Smooth muscle cell (in vitro differentiated cells): ENCODE results near the gene ETV6. TPM values are rescaled to one million over a fixed set of nuclear protein-coding genes. Genes with fewer than 3 reads are reported as not detected.

Source experiments
- DNase-seq: peaks from one replicate; lab custom pipeline; 2025; ENCODE audit not compliant: unreplicated experiment; lab: John Stamatoyannopoulos, UW
- H2AFZ ChIP-seq: fragments of 200-600 bp; sonication (generic); 2 replicates; pipeline ENCODE4 v1.6.0; 2016; ENCODE audit warnings: antibody characterized with exemption, low read depth, mild to moderate bottlenecking
- H3F3A ChIP-seq: fragments of 200-600 bp; sonication (generic); 2 replicates; pipeline ENCODE4 v1.6.0; 2017; ENCODE audit warnings: antibody characterized with exemption, low read depth
- H3K27ac ChIP-seq: fragments of 200-600 bp; sonication (generic); 2 replicates; pipeline ENCODE4 v1.5.1; 2016; ENCODE audit warnings: low read depth, mild to moderate bottlenecking
- H3K27me3 ChIP-seq: fragments of 200-600 bp; sonication (generic); 2 replicates; pipeline ENCODE4 v1.6.1; 2016; ENCODE audit warnings: low read depth, mild to moderate bottlenecking
- H3K36me3 ChIP-seq: fragments of 200-600 bp; sonication (generic); 2 replicates; pipeline ENCODE4 v1.5.1; 2016; ENCODE audit warnings: low read depth
- H3K4me1 ChIP-seq: fragments of 200-600 bp; sonication (generic); 2 replicates; pipeline ENCODE4 v1.5.1; 2016; ENCODE audit warnings: low read depth
- H3K4me2 ChIP-seq: fragments of 200-600 bp; sonication (generic); 2 replicates; pipeline ENCODE4 v1.6.0; 2016; ENCODE audit warnings: mild to moderate bottlenecking
- H3K4me3 ChIP-seq: fragments of 200-600 bp; sonication (generic); 2 replicates; pipeline ENCODE4 v1.5.1; 2016; ENCODE audit warnings: mild to moderate bottlenecking
- H3K79me2 ChIP-seq: fragments of 200-600 bp; sonication (generic); 2 replicates; pipeline ENCODE4 v1.6.0; 2016; ENCODE audit warnings: low read depth, mild to moderate bottlenecking
- H3K9ac ChIP-seq: fragments of 200-600 bp; sonication (generic); 2 replicates; pipeline ENCODE4 v1.6.0; 2016; ENCODE audit warnings: low read depth
- H3K9me3 ChIP-seq: fragments of 200-600 bp; sonication (generic); replicated peaks from 2 replicates; pipeline ENCODE4 v1.5.1; 2016; ENCODE audit warnings: low read depth
- H4K20me1 ChIP-seq: fragments of 200-600 bp; sonication (generic); 2 replicates; pipeline ENCODE4 v1.6.0; 2016; ENCODE audit warnings: low read depth
- WGBS: methylation state at CpG from one replicate; pipeline ENCODE4 v1.1.7; 2016; ENCODE audit warnings: low lambda C conversion rate; 5-methylcytosine and 5-hydroxymethylcytosine counted together
- polyA plus RNA-seq: library from polyadenylated mRNA; unstranded; fragments of >200 nt; fragmentation: Nextera tagmentation; extraction: Ambion mirVana; gene quantifications from 2 replicates; pipeline ENCODE4 v1.2.1, GENCODE V29; 2016
- total RNA-seq: library from RNA; depleted of rRNA; stranded (reverse); fragments of >200 nt; gene quantifications from 2 replicates; pipeline ENCODE4 v1.2.3, GENCODE V29; 2014
- TF ChIP-seq, protein P1 (sequence below): fragments of 200-600 bp; sonication (generic); IDR thresholded peaks from 2 replicates; pipeline ENCODE4 v1.5.1; 2017; ENCODE audit warnings: borderline replicate concordance, mild to moderate bottlenecking, antibody characterized with exemption; ENCODE audit not compliant: insufficient read depth, poor library complexity, severe bottlenecking

Gene ETV6
- total and polyA plus RNA-seq, 2 experiments from 2014 or later = 11.5 to 23.8 TPM

DNA sequence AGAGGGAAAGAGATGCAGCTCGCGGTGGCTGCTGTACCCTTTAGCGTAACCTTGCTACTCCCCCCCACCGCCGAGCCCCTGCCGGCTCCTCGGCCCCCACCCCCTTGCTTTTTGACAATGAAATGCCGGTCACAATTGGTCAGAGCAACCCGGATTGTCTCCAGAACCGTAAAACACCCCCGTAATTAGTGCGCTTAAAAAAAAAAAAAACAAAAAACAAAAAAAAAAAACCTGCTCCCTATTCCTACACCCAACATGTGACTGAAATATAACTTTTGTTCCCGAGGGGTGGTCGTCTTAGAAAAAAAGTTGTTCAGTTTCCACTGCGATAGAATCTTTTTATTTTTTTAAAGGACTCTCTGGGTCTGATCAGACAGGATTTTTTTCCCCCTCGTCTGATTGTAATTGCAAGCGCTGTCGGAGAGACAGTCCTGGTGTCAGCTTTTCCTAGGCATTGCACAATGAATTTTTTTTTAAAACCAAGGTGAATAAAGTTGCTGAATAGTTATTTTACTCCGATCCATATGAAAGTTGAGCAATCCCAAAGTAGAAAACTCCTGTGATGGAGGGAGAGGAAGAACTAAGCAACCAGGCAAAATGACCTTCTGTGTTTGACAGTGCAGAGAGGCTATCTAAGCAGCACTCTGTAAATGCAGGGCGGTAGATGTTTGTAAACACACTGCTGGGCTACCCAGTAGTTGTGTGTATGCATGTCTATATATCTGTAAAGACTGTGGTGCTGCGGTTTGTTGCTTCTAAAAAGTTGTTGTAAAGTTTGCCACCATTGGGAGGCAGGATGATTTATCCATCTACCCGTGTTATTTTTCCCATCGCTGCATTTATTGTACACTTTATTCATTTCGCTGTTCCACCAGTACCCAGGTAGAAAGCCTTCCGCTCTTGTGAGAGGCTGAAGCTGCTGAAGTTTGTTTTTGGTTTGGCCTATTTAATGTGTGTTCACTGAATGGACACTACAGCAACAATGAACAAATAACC lies 1.1 kb downstream of the ETV6 start:
- peak overlapping the region; percentile 93 for H3K4me2 ChIP-seq
- H3K4me1 ChIP-seq = peaks cover 33% of the 10 kb centered on the region
- no peaks in the 10 kb centered on the region for H3K9me3 ChIP-seq
- H4K20me1 ChIP-seq = no peaks in the 10 kb centered on the region
- peak overlapping the region; percentile 87 for H3K9ac ChIP-seq
- H3K27me3 ChIP-seq = no peaks in the 10 kb centered on the region
- no peak for DNase-seq
- H3K27ac ChIP-seq = peak overlapping the region; percentile 95
- H2AFZ ChIP-seq = peak overlapping the region; percentile 44
- peaks cover 14% of the 10 kb centered on the region for H3F3A ChIP-seq
- TF ChIP-seq, protein P1, sequence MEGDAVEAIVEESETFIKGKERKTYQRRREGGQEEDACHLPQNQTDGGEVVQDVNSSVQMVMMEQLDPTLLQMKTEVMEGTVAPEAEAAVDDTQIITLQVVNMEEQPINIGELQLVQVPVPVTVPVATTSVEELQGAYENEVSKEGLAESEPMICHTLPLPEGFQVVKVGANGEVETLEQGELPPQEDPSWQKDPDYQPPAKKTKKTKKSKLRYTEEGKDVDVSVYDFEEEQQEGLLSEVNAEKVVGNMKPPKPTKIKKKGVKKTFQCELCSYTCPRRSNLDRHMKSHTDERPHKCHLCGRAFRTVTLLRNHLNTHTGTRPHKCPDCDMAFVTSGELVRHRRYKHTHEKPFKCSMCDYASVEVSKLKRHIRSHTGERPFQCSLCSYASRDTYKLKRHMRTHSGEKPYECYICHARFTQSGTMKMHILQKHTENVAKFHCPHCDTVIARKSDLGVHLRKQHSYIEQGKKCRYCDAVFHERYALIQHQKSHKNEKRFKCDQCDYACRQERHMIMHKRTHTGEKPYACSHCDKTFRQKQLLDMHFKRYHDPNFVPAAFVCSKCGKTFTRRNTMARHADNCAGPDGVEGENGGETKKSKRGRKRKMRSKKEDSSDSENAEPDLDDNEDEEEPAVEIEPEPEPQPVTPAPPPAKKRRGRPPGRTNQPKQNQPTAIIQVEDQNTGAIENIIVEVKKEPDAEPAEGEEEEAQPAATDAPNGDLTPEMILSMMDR = no peak
- H3K36me3 ChIP-seq = no peaks in the 10 kb centered on the region
- 7% methylated on average over 21 of the region's 25 CpGs for WGBS
- peak overlapping the region; percentile 87 for H3K4me3 ChIP-seq
- H3K79me2 ChIP-seq = peaks cover 57% of the 10 kb centered on the region

DNA sequence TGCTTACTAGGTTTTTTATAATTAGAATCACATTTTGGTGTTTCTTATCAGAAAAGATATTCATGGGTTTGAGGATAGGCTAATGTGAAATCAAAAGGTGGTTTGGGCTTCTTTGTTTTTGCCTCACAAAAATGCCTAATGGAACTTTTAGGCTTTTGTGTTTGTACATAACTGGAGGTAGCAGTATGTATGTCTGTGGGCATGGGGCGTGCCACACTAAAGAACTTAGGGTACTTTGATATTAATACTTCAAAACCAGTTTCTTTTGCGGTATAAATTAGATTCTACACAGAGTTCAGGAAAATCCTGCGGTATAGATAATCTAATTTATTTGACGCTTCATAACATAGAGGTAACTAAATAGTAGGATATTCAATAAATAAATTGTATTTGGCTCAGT lies 1.9 kb downstream of the ETV6 start:
- Histone ChIP-seq H4K20me1 (no peaks in the 10 kb centered on the region), H3K9me3 (no peaks in the 10 kb centered on the region), H3K27ac (peak overlapping the region; percentile 95), H3K27me3 (no peaks in the 10 kb centered on the region), H3F3A (peaks cover 14% of the 10 kb centered on the region), H2AFZ (no peak overlapping the region), H3K9ac (peak overlapping the region; percentile 87), H3K36me3 (no peaks in the 10 kb centered on the region), H3K4me2 (peak overlapping the region; percentile 93), H3K4me1 (peaks cover 33% of the 10 kb centered on the region), H3K79me2 (peaks cover 65% of the 10 kb centered on the region), H3K4me3 (peak overlapping the region; percentile 87)
- WGBS = 92% methylated on average over 4 of the region's 4 CpGs
- TF ChIP-seq, protein P1 = no peak
- no peak for DNase-seq

DNA sequence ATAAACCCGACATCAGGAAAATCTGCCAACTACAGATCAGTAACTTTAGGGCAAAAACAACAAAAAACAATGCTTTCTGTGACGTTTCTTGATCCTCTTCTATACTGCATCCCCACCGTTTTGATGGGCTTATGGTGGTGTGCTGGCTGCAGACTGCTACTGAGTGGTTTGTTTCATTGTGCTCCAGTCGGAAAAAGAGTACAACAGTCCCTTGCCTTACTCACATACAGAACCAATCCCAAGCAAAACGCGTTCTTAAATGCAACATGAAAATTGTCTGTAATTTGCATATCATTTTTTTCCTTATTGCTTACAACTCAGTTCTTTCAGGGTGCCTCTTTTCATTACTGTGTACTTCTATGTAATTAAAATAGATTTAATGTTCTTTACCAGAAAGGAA lies 2.3 kb downstream of the ETV6 start:
- H3K36me3 ChIP-seq = no peaks in the 10 kb centered on the region
- no peaks in the 10 kb centered on the region for H3K27me3 ChIP-seq
- peaks cover 34% of the 10 kb centered on the region for H3K4me1 ChIP-seq
- H2AFZ ChIP-seq = no peak overlapping the region
- DNase-seq = no peak
- peaks cover 69% of the 10 kb centered on the region for H3K79me2 ChIP-seq
- H3K27ac ChIP-seq = peak overlapping the region; percentile 95
- 40% methylated on average over 6 of the region's 6 CpGs for WGBS
- no peaks in the 10 kb centered on the region for H3K9me3 ChIP-seq
- peak overlapping the region; percentile 87 for H3K4me3 ChIP-seq
- no peaks in the 10 kb centered on the region for H4K20me1 ChIP-seq
- TF ChIP-seq, protein P1 = no peak
- peak overlapping the region; percentile 87 for H3K9ac ChIP-seq
- H3F3A ChIP-seq = peaks cover 15% of the 10 kb centered on the region
- H3K4me2 ChIP-seq = peak overlapping the region; percentile 93
